Sigmoid colon (tissue), 4 donors: Measurements from ENCODE around the gene SOX30.

Experiments used
- EP300 ChIP-seq, 4 donors: sonication (generic); formaldehyde crosslinking; IDR thresholded peaks; one replicate each; pipeline ENCODE4 v1.6.1; 2017; ENCODE audit warnings: antibody characterized with exemption in 4 of 4
- POLR2A ChIP-seq, 2 donors: fragments of 450-650 bp; IDR thresholded peaks; one replicate each; pipeline ENCODE4 v1.6.1; 2016; ENCODE audit warnings: antibody characterized with exemption in 2 of 2, mild to moderate bottlenecking in 2 of 2, moderate library complexity in 2 of 2
- POLR2AphosphoS5 ChIP-seq, 4 donors: sonication (generic); formaldehyde crosslinking; IDR thresholded peaks; one replicate each; pipeline ENCODE4 v1.6.1; 2017; ENCODE audit warnings: antibody characterized with exemption in 4 of 4
- TF ChIP-seq, protein P1 (sequence below), 4 experiments: fragments of 450-650 bp in 3 of 4; fragments of 200-600 bp in 1 of 4; IDR thresholded peaks; one replicate each; pipeline ENCODE4 v1.5.1; 2016 to 2019; ENCODE audit warnings: antibody characterized with exemption in 4 of 4, mild to moderate bottlenecking in 3 of 4, moderate library complexity in 2 of 4

DNA sequence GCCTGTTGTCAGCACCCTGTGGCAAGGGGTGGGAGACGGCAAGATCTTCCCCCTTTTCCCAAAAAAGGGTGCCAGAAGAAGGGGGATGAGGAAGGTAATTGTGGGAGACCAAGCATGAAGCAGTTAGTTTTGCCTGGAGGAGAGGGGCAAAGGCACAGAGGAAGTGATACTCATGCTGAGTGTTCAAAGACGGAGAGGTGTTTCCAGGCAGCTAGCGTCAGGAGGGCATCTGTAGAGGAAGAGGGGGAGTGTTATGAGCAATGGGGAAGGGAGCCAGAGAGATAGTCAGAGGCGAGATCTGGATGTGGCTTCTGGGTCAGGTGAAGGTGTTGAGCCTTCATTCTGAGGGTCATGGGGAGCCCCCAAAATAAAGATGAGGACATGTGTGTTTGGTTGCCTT lies 49.7 kb downstream of the SOX30 start:
- TF ChIP-seq, protein P1, sequence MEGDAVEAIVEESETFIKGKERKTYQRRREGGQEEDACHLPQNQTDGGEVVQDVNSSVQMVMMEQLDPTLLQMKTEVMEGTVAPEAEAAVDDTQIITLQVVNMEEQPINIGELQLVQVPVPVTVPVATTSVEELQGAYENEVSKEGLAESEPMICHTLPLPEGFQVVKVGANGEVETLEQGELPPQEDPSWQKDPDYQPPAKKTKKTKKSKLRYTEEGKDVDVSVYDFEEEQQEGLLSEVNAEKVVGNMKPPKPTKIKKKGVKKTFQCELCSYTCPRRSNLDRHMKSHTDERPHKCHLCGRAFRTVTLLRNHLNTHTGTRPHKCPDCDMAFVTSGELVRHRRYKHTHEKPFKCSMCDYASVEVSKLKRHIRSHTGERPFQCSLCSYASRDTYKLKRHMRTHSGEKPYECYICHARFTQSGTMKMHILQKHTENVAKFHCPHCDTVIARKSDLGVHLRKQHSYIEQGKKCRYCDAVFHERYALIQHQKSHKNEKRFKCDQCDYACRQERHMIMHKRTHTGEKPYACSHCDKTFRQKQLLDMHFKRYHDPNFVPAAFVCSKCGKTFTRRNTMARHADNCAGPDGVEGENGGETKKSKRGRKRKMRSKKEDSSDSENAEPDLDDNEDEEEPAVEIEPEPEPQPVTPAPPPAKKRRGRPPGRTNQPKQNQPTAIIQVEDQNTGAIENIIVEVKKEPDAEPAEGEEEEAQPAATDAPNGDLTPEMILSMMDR (IDR thresholded peaks at IDR 0.05) = no peak
- TF ChIP-seq POLR2A (IDR thresholded peaks at IDR 0.05) = no peak
- TF ChIP-seq EP300 (IDR thresholded peaks at IDR 0.05) = no peak
- no peak for TF ChIP-seq POLR2AphosphoS5 (IDR thresholded peaks at IDR 0.05)
